SK-N-MC (cell line): ENCODE measurements around the gene LAMC2.

Experiments
- EZH2 ChIP-seq: fragments of 200-600 bp; sonication (generic); IDR thresholded peaks from one replicate; pipeline ENCODE4 v1.6.1; 2017; ENCODE audit warnings: antibody characterized with exemption
- FOXP2 ChIP-seq: optimal IDR thresholded peaks from 2 replicates; pipeline ENCODE3; 2011; ENCODE audit warnings: mild to moderate bottlenecking, moderate library complexity; ENCODE audit not compliant: insufficient read depth; ENCODE audit errors: extremely low read length, control extremely low read depth
- POLR2AphosphoS5 ChIP-seq: IDR thresholded peaks from 2 replicates; pipeline ENCODE4 v1.6.1; 2012; ENCODE audit warnings: mild to moderate bottlenecking, low read depth, low read length, borderline replicate concordance

GRCh38 chr1:183231545-183231944 lies 45.5 kb downstream of the LAMC2 start:
- no peak for TF ChIP-seq POLR2AphosphoS5
- TF ChIP-seq EZH2, result no peak
- TF ChIP-seq FOXP2, result no peak
